Activated naive CD4-positive, alpha-beta T cell treated with anti-CD3 and anti-CD28 coated beads, Interleukin-2, amount 50 U/mL, for 24 hours (primary cell): ENCODE results near the gene ELAPOR2.
"Not testable (repeated sequence)": the region's sequence is repeated elsewhere in the genome, so short reads cannot be mapped to it uniquely, and the experiment has no call there.

ENCODE experiments used
- H3K27ac Mint-ChIP-seq: one replicate; pipeline ENCODE4 v1.8.0; 2021; ENCODE audit warnings: mild to moderate bottlenecking, mixed read lengths
- H3K27me3 Mint-ChIP-seq: one replicate; pipeline ENCODE4 v1.8.0; 2021; ENCODE audit warnings: mixed read lengths
- H3K36me3 Mint-ChIP-seq: one replicate; pipeline ENCODE4 v1.8.0; 2021; ENCODE audit warnings: mixed read lengths
- H3K4me1 Mint-ChIP-seq: one replicate; pipeline ENCODE4 v1.8.0; 2021; ENCODE audit warnings: mixed read lengths
- H3K4me3 Mint-ChIP-seq: one replicate; pipeline ENCODE4 v1.8.0; 2021; ENCODE audit warnings: mild to moderate bottlenecking, mixed read lengths
- H3K9me3 Mint-ChIP-seq: one replicate; pipeline ENCODE4 v1.8.0; 2021; ENCODE audit warnings: mixed read lengths

The ELAPOR2 gene

GRCh38 chr7:87059525-87060287, at the start of gene ELAPOR2:
Gene ELAPOR2 (minus strand): TSS chr7:87059654. CDS start chr7:87059513, 141 bp downstream.
- peaks cover 7% of the 10 kb centered on the region for H3K27me3 Mint-ChIP-seq
- no peaks in the 10 kb centered on the region for H3K36me3 Mint-ChIP-seq
- peak within 1 kb of the TSS; percentile 81 for H3K4me3 Mint-ChIP-seq
- no peak within 1 kb of the TSS for H3K27ac Mint-ChIP-seq
- no peaks in the 10 kb centered on the region for H3K9me3 Mint-ChIP-seq
- H3K4me1 Mint-ChIP-seq, result peaks cover 13% of the 10 kb centered on the region

GRCh38 chr7:87107949-87108776, 48.7 kb upstream of the ELAPOR2 start:
- H3K9me3 Mint-ChIP-seq, result no peaks in the 10 kb centered on the region
- H3K4me3 Mint-ChIP-seq, result no peak overlapping the region
- no peak overlapping the region for H3K27ac Mint-ChIP-seq
- H3K36me3 Mint-ChIP-seq, result peaks cover 2% of the 10 kb centered on the region
- no peaks in the 10 kb centered on the region for H3K4me1 Mint-ChIP-seq
- H3K27me3 Mint-ChIP-seq, result peaks cover 9% of the 10 kb centered on the region

GRCh38 chr7:87106974-87107612, 47.6 kb upstream of the ELAPOR2 start:
- Mint-ChIP-seq H3K27me3 (peaks cover 9% of the 10 kb centered on the region), H3K27ac (no peak overlapping the region), H3K4me1 (no peaks in the 10 kb centered on the region), H3K9me3 (no peaks in the 10 kb centered on the region), H3K36me3 (peaks cover 2% of the 10 kb centered on the region), H3K4me3 (no peak overlapping the region)

GRCh38 chr7:87105401-87105800, 45.9 kb upstream of the ELAPOR2 start:
- peaks cover 9% of the 10 kb centered on the region for H3K27me3 Mint-ChIP-seq
- no peaks in the 10 kb centered on the region for H3K9me3 Mint-ChIP-seq
- H3K4me1 Mint-ChIP-seq, result no peaks in the 10 kb centered on the region

GRCh38 chr7:87100326-87100725, 40.9 kb upstream of the ELAPOR2 start:
- Mint-ChIP-seq H3K4me1 (no peaks in the 10 kb centered on the region), H3K9me3 (no peaks in the 10 kb centered on the region), H3K4me3 (no peak overlapping the region), H3K27me3 (peaks cover 2% of the 10 kb centered on the region), H3K36me3 (peaks cover under 1% of the 10 kb centered on the region), H3K27ac (no peak overlapping the region)

More at GRCh38 chr7:87105401-87105800, 45.9 kb upstream of the ELAPOR2 start:
- peaks cover 2% of the 10 kb centered on the region for H3K36me3 Mint-ChIP-seq
- no peak overlapping the region for H3K27ac Mint-ChIP-seq
- H3K4me3 Mint-ChIP-seq, result no peak overlapping the region

DNA sequence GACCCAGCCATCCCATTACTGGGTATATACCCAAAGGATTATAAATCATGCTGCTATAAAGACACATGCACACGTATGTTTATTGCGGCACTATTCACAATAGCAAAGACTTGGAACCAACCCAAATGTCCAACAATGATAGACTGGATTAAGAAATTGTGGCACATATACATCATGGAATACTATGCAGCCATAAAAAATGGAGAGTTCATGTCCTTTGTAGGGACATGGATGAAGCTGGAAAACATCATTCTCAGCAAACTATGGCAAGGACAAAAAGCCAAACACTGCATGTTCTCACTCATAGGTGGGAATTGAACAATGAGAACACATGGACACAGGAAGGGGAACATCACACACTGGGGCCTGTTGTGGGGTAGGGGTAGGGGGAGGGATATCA, 37.9 kb upstream of the ELAPOR2 start:
- not testable (repeated sequence) for H3K4me3 Mint-ChIP-seq, H3K36me3 Mint-ChIP-seq, H3K27me3 Mint-ChIP-seq, H3K4me1 Mint-ChIP-seq, H3K9me3 Mint-ChIP-seq, H3K27ac Mint-ChIP-seq

GRCh38 chr7:87094322-87094721, 34.9 kb upstream of the ELAPOR2 start:
- Mint-ChIP-seq H3K36me3 (no peaks in the 10 kb centered on the region), H3K4me1 (no peaks in the 10 kb centered on the region), H3K9me3 (no peaks in the 10 kb centered on the region), H3K27me3 (peaks cover 6% of the 10 kb centered on the region), H3K27ac (no peak overlapping the region), H3K4me3 (no peak overlapping the region)

DNA sequence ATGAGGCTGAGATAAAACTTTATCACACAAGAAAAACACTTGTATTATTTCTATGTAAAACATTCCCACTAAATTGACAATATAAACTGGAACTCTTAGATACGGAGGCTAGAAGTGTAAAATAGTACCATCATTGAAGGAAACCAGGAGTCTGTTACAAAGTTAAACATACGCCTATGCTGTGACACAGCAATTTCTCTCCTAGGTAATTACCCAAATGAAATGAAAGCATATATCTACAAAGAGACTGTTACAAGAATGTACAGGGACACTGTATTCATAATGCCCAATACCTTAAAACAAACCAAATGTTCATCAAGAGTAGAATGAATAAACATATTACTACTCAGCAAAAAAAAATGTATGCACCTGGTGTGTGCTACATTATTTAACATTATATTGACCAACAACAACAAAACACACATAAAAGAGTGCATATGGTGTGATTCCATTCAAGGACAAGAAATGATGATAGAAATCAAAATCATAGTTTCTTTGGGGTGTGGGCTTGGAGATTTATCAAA, 33.2 kb upstream of the ELAPOR2 start:
- H3K27ac Mint-ChIP-seq, result no peak overlapping the region
- no peaks in the 10 kb centered on the region for H3K9me3 Mint-ChIP-seq
- peaks cover 6% of the 10 kb centered on the region for H3K27me3 Mint-ChIP-seq
- no peaks in the 10 kb centered on the region for H3K36me3 Mint-ChIP-seq
- no peak overlapping the region for H3K4me3 Mint-ChIP-seq
- no peaks in the 10 kb centered on the region for H3K4me1 Mint-ChIP-seq

DNA sequence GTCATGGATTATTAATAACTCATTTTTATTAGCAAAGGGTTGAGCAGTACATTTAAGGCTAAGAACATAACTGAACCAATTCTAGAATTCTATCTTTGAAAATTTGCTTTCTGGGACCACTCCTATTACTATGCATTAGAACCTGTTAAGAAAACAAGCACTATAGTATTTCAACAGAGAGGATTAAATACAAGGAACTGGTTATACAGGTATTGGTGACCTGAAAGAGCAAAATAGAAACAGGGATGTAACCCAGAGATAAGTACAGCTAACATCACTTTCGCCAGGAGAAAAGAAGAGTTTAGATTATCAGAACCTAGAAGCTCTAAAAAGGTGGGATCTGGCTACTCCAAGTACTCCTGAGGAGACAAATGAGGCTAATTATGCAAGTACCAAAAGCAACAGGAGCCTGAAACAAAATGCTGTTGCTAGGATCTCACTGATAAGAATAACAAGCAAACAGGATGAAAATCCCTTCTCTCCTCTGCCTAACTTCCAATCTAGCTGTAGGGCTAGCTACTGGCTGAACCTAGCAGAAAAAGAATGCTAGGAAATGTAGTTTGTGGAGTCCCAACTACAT, 32.1 kb upstream of the ELAPOR2 start:
- no peaks in the 10 kb centered on the region for H3K4me1 Mint-ChIP-seq
- peaks cover 5% of the 10 kb centered on the region for H3K27me3 Mint-ChIP-seq
- no peaks in the 10 kb centered on the region for H3K9me3 Mint-ChIP-seq
- H3K36me3 Mint-ChIP-seq, result no peaks in the 10 kb centered on the region
- no peak overlapping the region for H3K27ac Mint-ChIP-seq
- no peak overlapping the region for H3K4me3 Mint-ChIP-seq

DNA sequence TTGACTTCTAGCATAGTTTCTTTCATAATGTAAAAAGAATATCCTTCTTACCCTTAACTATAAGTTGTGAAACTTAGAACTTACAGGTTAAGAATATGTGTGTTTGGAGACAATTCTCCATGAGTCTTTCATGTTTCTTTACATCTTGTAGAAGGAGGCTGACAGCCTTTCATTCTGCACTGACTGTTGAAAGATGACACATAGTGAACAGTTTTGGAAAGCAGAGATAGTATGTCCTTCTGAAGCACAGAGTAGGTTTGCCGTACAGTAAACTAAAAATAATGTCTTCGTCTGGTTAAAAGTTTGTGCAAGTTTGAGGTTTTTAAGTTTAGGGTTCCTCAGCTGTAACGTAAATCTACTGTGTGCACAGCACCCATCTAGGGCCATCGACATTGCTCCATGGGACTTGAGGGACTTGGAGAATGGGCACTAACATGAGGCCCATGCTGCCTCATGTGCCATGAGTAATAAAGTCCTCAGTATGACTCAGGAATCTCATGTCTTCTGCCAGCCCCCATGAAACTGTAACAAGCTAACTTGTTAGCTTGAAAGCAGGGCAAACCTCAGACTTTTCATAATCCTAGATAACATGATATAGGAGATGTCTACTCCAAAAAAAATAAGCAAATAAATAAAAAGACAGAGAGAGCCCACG, 24.5 kb upstream of the ELAPOR2 start:
- no peaks in the 10 kb centered on the region for H3K36me3 Mint-ChIP-seq
- H3K27me3 Mint-ChIP-seq, result peaks cover 3% of the 10 kb centered on the region
- no peak overlapping the region for H3K4me3 Mint-ChIP-seq
- H3K27ac Mint-ChIP-seq, result peak overlapping the region; percentile 27
- peaks cover 9% of the 10 kb centered on the region for H3K4me1 Mint-ChIP-seq
- no peaks in the 10 kb centered on the region for H3K9me3 Mint-ChIP-seq

GRCh38 chr7:87082675-87083074, 23.2 kb upstream of the ELAPOR2 start:
- Mint-ChIP-seq H3K9me3 (no peaks in the 10 kb centered on the region), H3K27ac (no peak overlapping the region), H3K36me3 (no peaks in the 10 kb centered on the region), H3K4me3 (no peak overlapping the region), H3K27me3 (peaks cover 4% of the 10 kb centered on the region), H3K4me1 (peaks cover 9% of the 10 kb centered on the region)

- H3K27me3 Mint-ChIP-seq, result peaks cover 5% of the 10 kb centered on the region
- H3K36me3 Mint-ChIP-seq, result no peaks in the 10 kb centered on the region
- no peak overlapping the region for H3K27ac Mint-ChIP-seq
- peaks cover 14% of the 10 kb centered on the region for H3K4me1 Mint-ChIP-seq
- H3K4me3 Mint-ChIP-seq, result no peak overlapping the region
- H3K9me3 Mint-ChIP-seq, result no peaks in the 10 kb centered on the region
Measured at GRCh38 chr7:87075671-87076404, 16.4 kb upstream of the ELAPOR2 start.

GRCh38 chr7:87067788-87068187, 8.3 kb upstream of the ELAPOR2 start:
- H3K9me3 Mint-ChIP-seq, result no peaks in the 10 kb centered on the region

GRCh38 chr7:87060288-87060537, 759 bp upstream of the ELAPOR2 start:
- peak overlapping the region; percentile 81 for H3K4me3 Mint-ChIP-seq
- peaks cover 7% of the 10 kb centered on the region for H3K27me3 Mint-ChIP-seq
- no peak overlapping the region for H3K27ac Mint-ChIP-seq
- H3K36me3 Mint-ChIP-seq, result no peaks in the 10 kb centered on the region
- peaks cover 13% of the 10 kb centered on the region for H3K4me1 Mint-ChIP-seq
- H3K9me3 Mint-ChIP-seq, result no peaks in the 10 kb centered on the region

More at GRCh38 chr7:87067788-87068187, 8.3 kb upstream of the ELAPOR2 start:
- Mint-ChIP-seq H3K27ac (no peak overlapping the region), H3K4me1 (no peaks in the 10 kb centered on the region), H3K4me3 (no peak overlapping the region), H3K36me3 (no peaks in the 10 kb centered on the region), H3K27me3 (peaks cover 12% of the 10 kb centered on the region)
